ENCODE measurements around the gene AGBL1.

- TF ChIP-seq POLR2AphosphoS5 (IDR thresholded peaks at IDR 0.05; ENCODE audit: low read depth, low read length) (no peak), POLR2A (IDR thresholded peaks at IDR 0.05; ENCODE audit: low read depth, low read length) (no peak)
These were observed 249.0 kb downstream of the AGBL1 start for GRCh38 chr15:86328658-86329057.

Measured in GM12892 (cell line).